Suprapubic skin (tissue), 4 donors: ENCODE measurements around the gene PLK4.
"Not testable (repeated sequence)": the region's sequence is repeated elsewhere in the genome, so short reads cannot be mapped to it uniquely, and the experiment has no call there.

ENCODE experiments used
- EP300 ChIP-seq: sonication (generic); formaldehyde crosslinking; IDR thresholded peaks from one replicate; pipeline ENCODE4 v1.6.1; 2017; ENCODE audit warnings: antibody characterized with exemption
- POLR2A ChIP-seq, 2 donors: fragments of 450-650 bp; IDR thresholded peaks; one replicate each; pipeline ENCODE4 v1.6.1; 2017; ENCODE audit warnings: antibody characterized with exemption in 2 of 2, mild to moderate bottlenecking in 2 of 2, moderate library complexity in 2 of 2
- POLR2AphosphoS5 ChIP-seq, 3 donors: sonication (generic); formaldehyde crosslinking; IDR thresholded peaks; one replicate each; pipeline ENCODE4 v1.6.1; 2017; ENCODE audit warnings: antibody characterized with exemption in 3 of 3
- TF ChIP-seq, protein P1 (sequence below), 2 donors: fragments of 200-600 bp in 1 of 2; fragments of 450-650 bp in 1 of 2; sonication (generic) in 1 of 2; IDR thresholded peaks; one replicate each; pipeline ENCODE4 v1.5.1; 2016 to 2019; ENCODE audit warnings: antibody characterized with exemption in 2 of 2, mild to moderate bottlenecking in 1 of 2, moderate library complexity in 1 of 2

DNA sequence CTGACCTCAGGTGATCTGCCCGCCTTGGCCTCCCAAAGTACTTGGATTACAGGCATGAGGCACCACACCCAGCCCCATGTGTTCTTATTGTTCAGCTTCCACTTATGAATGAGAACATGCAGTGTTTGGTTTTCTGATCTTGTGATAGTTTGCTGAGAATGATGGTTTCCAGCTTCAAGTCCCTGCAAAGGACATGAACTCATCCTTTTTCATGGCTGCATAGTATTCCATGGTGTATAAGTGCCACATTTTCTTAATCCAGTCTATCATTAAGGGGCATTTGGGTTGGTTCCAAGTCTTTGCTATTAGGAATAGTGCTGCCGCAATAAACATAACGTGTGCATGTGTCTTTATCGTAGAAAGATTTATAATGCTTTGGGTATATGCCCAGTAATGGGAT lies 19.0 kb downstream of the PLK4 start:
- TF ChIP-seq POLR2A (IDR thresholded peaks at IDR 0.05); POLR2AphosphoS5 (IDR thresholded peaks at IDR 0.05); EP300: not testable (repeated sequence)
- TF ChIP-seq, protein P1, sequence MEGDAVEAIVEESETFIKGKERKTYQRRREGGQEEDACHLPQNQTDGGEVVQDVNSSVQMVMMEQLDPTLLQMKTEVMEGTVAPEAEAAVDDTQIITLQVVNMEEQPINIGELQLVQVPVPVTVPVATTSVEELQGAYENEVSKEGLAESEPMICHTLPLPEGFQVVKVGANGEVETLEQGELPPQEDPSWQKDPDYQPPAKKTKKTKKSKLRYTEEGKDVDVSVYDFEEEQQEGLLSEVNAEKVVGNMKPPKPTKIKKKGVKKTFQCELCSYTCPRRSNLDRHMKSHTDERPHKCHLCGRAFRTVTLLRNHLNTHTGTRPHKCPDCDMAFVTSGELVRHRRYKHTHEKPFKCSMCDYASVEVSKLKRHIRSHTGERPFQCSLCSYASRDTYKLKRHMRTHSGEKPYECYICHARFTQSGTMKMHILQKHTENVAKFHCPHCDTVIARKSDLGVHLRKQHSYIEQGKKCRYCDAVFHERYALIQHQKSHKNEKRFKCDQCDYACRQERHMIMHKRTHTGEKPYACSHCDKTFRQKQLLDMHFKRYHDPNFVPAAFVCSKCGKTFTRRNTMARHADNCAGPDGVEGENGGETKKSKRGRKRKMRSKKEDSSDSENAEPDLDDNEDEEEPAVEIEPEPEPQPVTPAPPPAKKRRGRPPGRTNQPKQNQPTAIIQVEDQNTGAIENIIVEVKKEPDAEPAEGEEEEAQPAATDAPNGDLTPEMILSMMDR (IDR thresholded peaks at IDR 0.05): not testable (repeated sequence)
